Ovary (tissue), 3 donors: ENCODE results near the gene UBE2L5.

Experiments
- CTCF ChIP-seq, 3 donors: fragments of 450-650 bp in 2 of 3; fragments of 200-600 bp in 1 of 3; IDR thresholded peaks; one replicate each; pipeline versions ENCODE4 v1.5.1 to v1.8.0; 2016 to 2022; ENCODE audit warnings: antibody characterized with exemption in 3 of 3, mild to moderate bottlenecking in 1 of 3
- EP300 ChIP-seq: sonication (generic); formaldehyde crosslinking; IDR thresholded peaks from one replicate; pipeline ENCODE4 v1.6.1; 2017; ENCODE audit warnings: antibody characterized with exemption
- donor health status: DM: no; HTN: no; CAD: no.

GRCh38 chr13:30465593-30466357, 43.5 kb downstream of the UBE2L5 start, which contains the start of gene HMGB1:
- TF ChIP-seq EP300, result no peak
- no peak for TF ChIP-seq CTCF (IDR thresholded peaks at IDR 0.05)
